Ovary (tissue), 9 donors: ENCODE data around the gene DESI1. TPM values are rescaled to one million over a fixed set of nuclear protein-coding genes. Genes with fewer than 3 reads are reported as not detected.
A peak's percentile ranks its signal among the peaks of the same experiment; 100 is the strongest.

Experiments
- DNase-seq, 5 donors: peaks; one replicate each; pipeline ENCODE4 v3.0.0-alpha.2; 2019 to 2020
- H3K27ac ChIP-seq, 2 donors: fragments of 200-600 bp; one replicate each; pipeline versions ENCODE4 v1.5.1 to v1.8.0; 2019 to 2022
- H3K27me3 ChIP-seq: fragments of 200-600 bp; one replicate; pipeline ENCODE4 v1.8.0; 2022
- H3K36me3 ChIP-seq: fragments of 200-600 bp; sonication (generic); one replicate; pipeline ENCODE4 v1.5.1; 2019
- H3K4me1 ChIP-seq: one replicate; pipeline ENCODE4 v1.8.1; 2013; ENCODE audit warnings: mild to moderate bottlenecking, moderate library complexity; ENCODE audit not compliant: insufficient read depth
- H3K4me3 ChIP-seq: fragments of 200-600 bp; sonication (generic); one replicate; pipeline ENCODE4 v1.5.1; 2017
- H3K9me3 ChIP-seq, 2 donors: fragments of 200-600 bp in 1 of 2; sonication (generic) in 1 of 2; one replicate each; pipeline versions ENCODE4 v1.5.1 to v1.8.1; 2013 to 2019; ENCODE audit warnings: mild to moderate bottlenecking in 1 of 2, moderate library complexity in 1 of 2
- CTCF ChIP-seq, 3 donors: fragments of 450-650 bp in 2 of 3; fragments of 200-600 bp in 1 of 3; IDR thresholded peaks; one replicate each; pipeline versions ENCODE4 v1.5.1 to v1.8.0; 2016 to 2022; ENCODE audit warnings: antibody characterized with exemption in 3 of 3, mild to moderate bottlenecking in 1 of 3
- EP300 ChIP-seq: sonication (generic); formaldehyde crosslinking; IDR thresholded peaks from one replicate; pipeline ENCODE4 v1.6.1; 2017; ENCODE audit warnings: antibody characterized with exemption
- POLR2A ChIP-seq: fragments of 450-650 bp; IDR thresholded peaks from one replicate; pipeline ENCODE4 v1.6.1; 2017; ENCODE audit warnings: antibody characterized with exemption, mild to moderate bottlenecking, moderate library complexity
- WGBS, 3 donors: extraction: QIAGEN DNeasy Blood & Tissue Kit in 1 of 3; methylation state at CpG; one replicate each; pipeline versions ENCODE4 v1.1.5 to v1.1.7; 2013 to 2017; 5-methylcytosine and 5-hydroxymethylcytosine counted together
- intact Hi-C, 4 donors: fragments of 100-400 bp; cut with DNase I; formaldehyde crosslinking; loops; one replicate each; pipeline versions ENCODE4 v1.11.0 to v1.15.1; 2022 to 2023
- polyA plus RNA-seq, 2 donors: library from polyadenylated mRNA; stranded (reverse); fragments of 200-250 nt in 1 of 2; fragments of 350-450 nt in 1 of 2; fragmentation: Illumina TruSeq in 1 of 2; extraction: RNeasy Lipid Tissue Mini Kit (QIAGEN cat#74804) in 1 of 2; gene quantifications; one replicate each; pipeline ENCODE4 v1.2.3, GENCODE V29; 2013 to 2014
- total RNA-seq, 7 donors: library from RNA; depleted of rRNA in 2 of 7; stranded (reverse); fragments of >200 nt in 2 of 7; fragmentation: NEBNext Ultra II Directional in 3 of 7; extraction: Animal tissue kit (Norgen Biotek cat#: 25700) in 3 of 7; gene quantifications; one replicate each; pipeline versions ENCODE4 v1.1.0 to v1.2.4, GENCODE V29; 2016 to 2023
- donor health status: DM: no; HTN: no; CAD: no; lungs with moderate emphysema.
- donor health status: DM: no; HTN: no; CAD: no.
- donor health status: Bipolar disorder and iron deficiency.
- donor health status: DM: yes; HTN: yes; CAD: no.
- donor health status: DM: no; HTN: no; CAD: no.
- donor health status: DM: yes; HTN: yes; CAD: no.

DESI1 gene
- total and polyA plus RNA-seq, 9 donors = 10.8 to 34.5 (median 22.8) TPM

GRCh38 chr22:41613456-41613855, 7.4 kb downstream of the DESI1 start:
- H3K4me3 ChIP-seq = no peak overlapping the region
- no peaks in the 10 kb centered on the region for H3K4me1 ChIP-seq
- 92 to 96% (median 93%) methylated on average over 2 of the region's 2 CpGs for WGBS, 3 donors
- intact Hi-C loops = no loop called here
- H3K27ac ChIP-seq = no peak overlapping the region
- no peaks in the 10 kb centered on the region for H3K36me3 ChIP-seq
- H3K9me3 ChIP-seq = no peaks in the 10 kb centered on the region
- no peak for TF ChIP-seq EP300
- TF ChIP-seq CTCF (IDR thresholded peaks at IDR 0.05) = no peak
- no peak for TF ChIP-seq POLR2A
- H3K27me3 ChIP-seq = no peaks in the 10 kb centered on the region
- DNase-seq = no peak

- H3K9me3 ChIP-seq = no peaks in the 10 kb centered on the region
- WGBS, 3 donors = 55 to 58% (median 57%) methylated on average over 6 of the region's 6 CpGs
- no peaks in the 10 kb centered on the region for H3K4me1 ChIP-seq
- no peak for TF ChIP-seq POLR2A
- TF ChIP-seq EP300 = no peak
- no peak for TF ChIP-seq CTCF (IDR thresholded peaks at IDR 0.05)
- intact Hi-C loops = no loop called here
- DNase-seq = peak in 1 of 5 donors; percentile 20
- H3K27me3 ChIP-seq = no peaks in the 10 kb centered on the region
- H3K4me3 ChIP-seq = no peak overlapping the region
- no peaks in the 10 kb centered on the region for H3K36me3 ChIP-seq
- H3K27ac ChIP-seq = no peak overlapping the region
Measured at GRCh38 chr22:41612603-41613306, 8.1 kb downstream of the DESI1 start.

- DNase-seq = no peak
- TF ChIP-seq EP300 (no peak), POLR2A (no peak), CTCF (IDR thresholded peaks at IDR 0.05) (no peak)
- intact Hi-C loops = loop anchor here in 1 of 4 donors (10.0 kb wide), 1 partner anchor 214 kb away; no protein-coding TSS in a partner anchor
- H3K36me3 ChIP-seq = no peaks in the 10 kb centered on the region
- WGBS, 3 donors = 94 to 97% (median 96%) methylated on average over 3 of the region's 3 CpGs
- no peaks in the 10 kb centered on the region for H3K9me3 ChIP-seq
- no peaks in the 10 kb centered on the region for H3K27me3 ChIP-seq
- H3K27ac ChIP-seq = no peak overlapping the region
- H3K4me3 ChIP-seq = no peak overlapping the region
- no peaks in the 10 kb centered on the region for H3K4me1 ChIP-seq
Measured at GRCh38 chr22:41608386-41608785, 12.5 kb downstream of the DESI1 start.

GRCh38 chr22:41603873-41604332, 16.9 kb downstream of the DESI1 start:
- intact Hi-C loops = loop anchor here in 1 of 4 donors (10.0 kb wide), 1 partner anchor 209 kb away; no protein-coding TSS in a partner anchor
- H3K36me3 ChIP-seq = no peaks in the 10 kb centered on the region
- H3K4me3 ChIP-seq = no peak overlapping the region
- no peak for DNase-seq
- H3K27ac ChIP-seq = no peak overlapping the region
- H3K9me3 ChIP-seq = no peaks in the 10 kb centered on the region
- H3K4me1 ChIP-seq = no peaks in the 10 kb centered on the region
- no peaks in the 10 kb centered on the region for H3K27me3 ChIP-seq
- no peak for TF ChIP-seq EP300
- TF ChIP-seq POLR2A = no peak
- TF ChIP-seq CTCF (IDR thresholded peaks at IDR 0.05) = no peak
- 51 to 63% (median 57%) methylated on average over 4 of the region's 4 CpGs for WGBS, 3 donors
